Activated T-cell treated with anti-CD3 and anti-CD28 coated beads, Interleukin-2, amount 50 U/mL, for 4 hours (primary cell): Measurements from ENCODE around the gene DEFB125. TPM values are rescaled to one million over a fixed set of nuclear protein-coding genes. Genes with fewer than 3 reads are reported as not detected.
"Not testable (repeated sequence)": the region's sequence is repeated elsewhere in the genome, so short reads cannot be mapped to it uniquely, and the experiment has no call there.

Source experiments
- ATAC-seq, 2 donors: fragments of 200-7000 bp; cut with Tn5 transposase; one replicate each; pipeline ENCODE4 v1.10.0; 2021
- DNase-seq: peaks from one replicate; pipeline ENCODE4 v3.0.0-alpha.2; 2020
- H3K27me3 Mint-ChIP-seq: one replicate; pipeline ENCODE4 v1.8.0; 2021; ENCODE audit warnings: low read depth, mixed read lengths
- H3K36me3 Mint-ChIP-seq: one replicate; pipeline ENCODE4 v1.8.0; 2022; ENCODE audit warnings: mixed read lengths; ENCODE audit not compliant: insufficient read depth
- H3K4me1 Mint-ChIP-seq: one replicate; pipeline ENCODE4 v1.8.0; 2021; ENCODE audit warnings: low read depth, mixed read lengths
- H3K4me3 Mint-ChIP-seq: one replicate; pipeline ENCODE4 v1.8.0; 2021; ENCODE audit warnings: mild to moderate bottlenecking, moderate library complexity, mixed read lengths
- H3K9me3 Mint-ChIP-seq: one replicate; pipeline ENCODE4 v1.8.0; 2021; ENCODE audit warnings: mixed read lengths
- total RNA-seq, 3 donors: library from RNA; stranded (reverse); gene quantifications; one replicate each; pipeline ENCODE4 v1.2.1, GENCODE V29; 2021

Gene DEFB125
- total RNA-seq, 3 donors from 2014 or later: not detected

DNA sequence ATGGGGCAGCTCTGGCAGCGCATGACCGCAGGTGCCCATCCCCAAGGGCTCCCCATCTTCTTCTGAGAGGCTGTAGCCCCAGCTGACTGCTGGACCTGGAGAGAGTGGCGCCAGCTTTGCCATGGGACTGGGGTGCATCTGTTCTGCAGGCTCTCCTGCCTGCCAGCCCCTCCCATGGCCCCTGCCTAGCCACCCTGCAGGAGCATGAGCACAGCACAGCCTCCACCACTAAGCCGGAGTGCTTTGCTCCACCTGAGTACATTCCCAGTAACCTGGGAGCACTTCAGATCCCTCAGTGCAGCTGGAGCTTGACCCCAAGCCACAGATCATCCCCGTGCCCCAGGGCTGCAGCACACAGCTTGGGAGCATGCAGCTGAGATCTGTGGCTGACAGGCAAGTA is 16.0 kb downstream of the DEFB125 start:
- Mint-ChIP-seq H3K4me1 (no peaks in the 10 kb centered on the region), H3K4me3 (no peak overlapping the region), H3K36me3 (no peaks in the 10 kb centered on the region), H3K27me3 (peaks cover 56% of the 10 kb centered on the region), H3K9me3 (no peaks in the 10 kb centered on the region)
- no peak for DNase-seq
- ATAC-seq: no peak

DNA sequence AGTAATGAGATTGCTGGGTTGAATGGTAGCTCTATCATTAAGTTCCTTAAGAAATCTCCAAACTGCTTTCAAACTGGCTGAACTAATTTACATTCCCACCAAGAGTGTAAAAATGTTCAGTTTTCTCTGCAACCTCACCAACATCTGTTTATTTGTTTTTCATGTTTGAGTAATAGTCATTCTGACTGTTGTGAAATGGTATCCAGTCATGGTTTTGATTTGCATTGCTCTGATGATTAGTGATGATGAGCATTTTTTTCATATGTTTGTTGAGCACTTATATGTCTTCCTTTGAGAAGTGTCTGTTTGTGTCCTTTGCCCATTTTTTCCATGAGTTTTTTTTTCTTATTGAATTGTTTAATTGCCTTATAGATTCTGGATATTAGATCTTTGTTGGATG is 24.9 kb downstream of the DEFB125 start:
- Mint-ChIP-seq H3K36me3 (no peaks in the 10 kb centered on the region), H3K4me3 (no peak overlapping the region), H3K4me1 (no peaks in the 10 kb centered on the region), H3K9me3 (peaks cover 9% of the 10 kb centered on the region), H3K27me3 (peaks cover 42% of the 10 kb centered on the region)
- ATAC-seq (no peak), DNase-seq (no peak)

DNA sequence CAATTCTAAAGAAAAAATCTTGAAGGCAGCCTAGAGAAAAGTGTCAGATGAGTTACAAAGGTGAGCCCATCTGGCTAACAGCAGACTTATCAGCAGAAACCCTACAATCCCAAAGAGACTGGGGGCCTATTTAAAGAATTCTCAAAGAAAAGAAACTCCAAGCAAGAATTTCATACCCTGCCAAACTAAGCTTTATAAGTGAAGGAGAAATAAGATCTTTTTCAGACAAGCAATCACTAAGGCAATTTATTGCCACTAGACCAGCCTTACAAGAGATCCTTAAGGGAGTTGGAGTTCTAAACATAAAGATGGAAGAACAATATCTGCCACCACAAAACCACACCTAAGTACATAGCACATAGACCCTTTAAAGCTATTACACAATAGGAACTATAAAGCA is 30.0 kb downstream of the DEFB125 start:
- DNase-seq: no peak

DNA sequence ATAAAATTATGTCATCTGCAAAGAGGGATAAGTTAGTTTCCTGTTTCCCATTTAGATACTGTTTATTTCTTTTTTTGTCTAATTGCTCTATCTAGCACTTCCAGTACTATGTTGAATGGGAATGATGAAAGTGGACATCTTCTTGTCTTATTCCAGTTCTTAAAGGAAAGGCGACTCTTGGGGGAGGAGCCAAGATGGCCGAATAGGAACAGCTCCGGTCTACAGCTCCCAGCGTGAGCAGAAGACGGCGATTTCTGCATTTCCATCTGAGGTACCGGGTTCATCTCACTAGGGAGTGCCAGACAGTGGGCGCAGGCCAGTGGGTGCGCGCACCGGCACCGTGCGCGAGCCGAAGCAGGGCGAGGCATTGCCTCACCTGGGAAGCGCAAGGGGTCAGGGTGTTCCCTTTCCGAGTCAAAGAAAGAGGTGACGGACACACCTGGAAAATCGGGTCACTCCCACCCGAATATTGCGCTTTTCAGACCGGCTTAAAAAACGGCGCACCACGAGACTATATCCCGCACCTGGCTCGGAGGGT is 42.4 kb downstream of the DEFB125 start:
- not testable (repeated sequence) for H3K4me3 Mint-ChIP-seq, ATAC-seq, H3K9me3 Mint-ChIP-seq, H3K36me3 Mint-ChIP-seq, H3K4me1 Mint-ChIP-seq, DNase-seq
- peaks cover 16% of the 10 kb centered on the region for H3K27me3 Mint-ChIP-seq

More for the DNA sequence above, 30.0 kb downstream of the DEFB125 start:
- Mint-ChIP-seq H3K4me1 (no peaks in the 10 kb centered on the region), H3K27me3 (peaks cover 56% of the 10 kb centered on the region), H3K4me3 (no peak overlapping the region), H3K9me3 (peaks cover 21% of the 10 kb centered on the region), H3K36me3 (peaks cover 2% of the 10 kb centered on the region)
- no peak for ATAC-seq

DNA sequence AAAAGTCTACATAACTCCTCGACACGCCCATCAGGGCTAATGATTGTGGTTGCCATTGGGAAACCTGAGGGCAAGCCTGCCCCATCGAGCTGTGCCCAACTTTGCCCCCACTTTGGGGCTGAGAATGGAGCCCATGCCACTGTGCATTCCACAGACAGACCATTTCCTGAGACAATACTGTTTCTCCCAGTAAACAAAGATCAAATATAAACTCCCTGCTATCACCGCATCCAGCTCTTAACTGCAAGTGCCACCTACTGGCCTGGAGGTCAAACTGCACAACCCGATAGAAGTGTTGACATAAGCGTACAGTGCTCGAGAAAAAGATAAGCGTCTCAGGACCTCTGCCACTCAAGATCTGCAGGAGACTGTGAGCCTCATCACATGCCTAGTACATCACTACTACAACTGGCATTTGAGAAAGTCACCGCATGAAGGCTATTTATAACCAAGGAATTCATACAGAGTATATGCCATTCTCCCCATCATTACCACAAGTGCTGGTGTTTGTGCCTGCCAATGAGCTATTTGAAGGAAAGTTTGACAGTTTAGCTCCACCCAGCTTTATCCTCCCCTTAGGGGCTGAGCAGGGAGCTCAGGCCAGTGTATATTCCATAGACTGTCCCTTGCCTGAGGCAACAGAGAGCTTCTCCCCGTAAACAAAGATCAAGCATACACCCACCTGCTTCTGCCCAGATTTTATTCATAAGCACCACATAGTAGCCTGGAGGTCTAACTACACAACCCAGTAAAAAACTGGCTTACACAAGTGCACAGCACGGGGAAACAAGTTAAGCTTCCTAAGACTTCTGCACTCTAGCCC is 50.4 kb downstream of the DEFB125 start:
- H3K4me3 Mint-ChIP-seq: no peak overlapping the region
- H3K4me1 Mint-ChIP-seq: no peaks in the 10 kb centered on the region
- no peak for DNase-seq

DNA sequence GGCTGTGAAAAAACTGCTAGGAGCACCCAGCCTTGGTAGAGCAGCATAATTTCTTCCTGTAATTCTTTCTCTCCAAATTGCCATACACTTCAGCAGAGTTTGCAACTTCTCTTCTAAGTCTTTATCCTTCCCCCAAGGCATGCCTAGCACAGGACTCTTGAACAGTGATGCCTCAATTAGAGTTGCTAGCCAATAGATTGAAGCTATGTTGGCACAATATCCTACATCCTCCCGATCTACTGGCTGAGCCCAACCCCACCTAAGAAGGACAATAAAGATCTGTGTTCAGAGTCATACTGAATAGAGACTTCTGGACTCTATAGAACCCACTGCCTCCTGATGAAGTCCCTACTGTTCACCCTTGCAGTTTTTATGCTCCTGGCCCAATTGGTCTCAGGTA is 54.8 kb downstream of the DEFB125 start, which contains the start of gene DEFB126:
DEFB126 (plus strand) TSS at position 301 of the 400 bp plus-strand sequence; CDS start at position 340, 39 bp downstream.
- no peak for DNase-seq
- no peaks in the 10 kb centered on the region for H3K36me3 Mint-ChIP-seq
- H3K27me3 Mint-ChIP-seq: peaks cover 23% of the 10 kb centered on the region
- no peaks in the 10 kb centered on the region for H3K9me3 Mint-ChIP-seq
- H3K4me1 Mint-ChIP-seq: no peaks in the 10 kb centered on the region
- H3K4me3 Mint-ChIP-seq: no peak within 1 kb of the TSS
- no peak for ATAC-seq

More for the DNA sequence above, 50.4 kb downstream of the DEFB125 start:
- ATAC-seq: no peak
- H3K36me3 Mint-ChIP-seq: no peaks in the 10 kb centered on the region
- H3K27me3 Mint-ChIP-seq: peaks cover 14% of the 10 kb centered on the region
- no peaks in the 10 kb centered on the region for H3K9me3 Mint-ChIP-seq

DNA sequence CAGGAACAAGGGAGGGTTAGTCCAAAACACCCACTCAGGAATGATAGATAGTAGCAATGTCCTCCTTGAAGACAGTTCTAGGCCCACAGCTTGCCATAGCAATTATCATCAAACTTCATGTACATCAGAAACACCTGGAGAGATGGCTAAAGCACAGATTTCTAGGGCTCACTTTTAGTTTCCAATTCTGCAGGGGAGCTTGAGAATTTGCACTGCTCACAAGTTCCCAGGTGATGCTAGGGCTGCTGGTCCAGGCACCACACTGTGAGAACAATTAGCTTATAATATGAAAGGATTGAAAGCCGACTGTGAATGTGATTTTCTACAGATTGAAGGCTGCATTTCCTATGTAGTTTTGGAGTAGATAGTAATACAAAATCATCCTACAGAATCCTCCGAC is 58.4 kb downstream of the DEFB125 start:
- Mint-ChIP-seq H3K4me1 (no peaks in the 10 kb centered on the region), H3K36me3 (no peaks in the 10 kb centered on the region), H3K9me3 (no peaks in the 10 kb centered on the region), H3K4me3 (no peak overlapping the region), H3K27me3 (peaks cover 19% of the 10 kb centered on the region)
- ATAC-seq (no peak), DNase-seq (no peak)

Other genes starting within 250 kb of the DEFB125 start
- gene DEFB126, start 54.9 kb downstream of the DEFB125 start, total RNA-seq: not detected
- gene DEFB127, start 69.8 kb downstream of the DEFB125 start, total RNA-seq: not detected
- not detected for gene DEFB128, start 102.0 kb downstream of the DEFB125 start, total RNA-seq
- not detected for gene DEFB129, start 139.6 kb downstream of the DEFB125 start, total RNA-seq
- not detected for gene DEFB132, start 170.1 kb downstream of the DEFB125 start, total RNA-seq
- 1 to 10 TPM; 2.1 to 3.2 (median 3.0) TPM for gene C20orf96, start 203.1 kb downstream of the DEFB125 start, total RNA-seq
- gene ZCCHC3, start 209.9 kb downstream of the DEFB125 start, total RNA-seq: 10 to 100 TPM; 22.5 to 26.0 (median 25.5) TPM
- 1 to 10 TPM; 3.9 to 8.5 (median 6.4) TPM for gene SOX12, start 237.9 kb downstream of the DEFB125 start, total RNA-seq